Adrenal gland (tissue), 5 donors: ENCODE measurements around the gene PLD4.

Source experiments
- CTCF ChIP-seq, 6 experiments: fragments of 450-650 bp in 4 of 6; fragments of 200-600 bp in 2 of 6; sonication (generic) in 1 of 6; IDR thresholded peaks; 1 replicate in 5 of 6; 2 replicates in 1 of 6; pipeline versions ENCODE4 v1.5.1 to v1.8.0; 2016 to 2021; ENCODE audit warnings: antibody characterized with exemption in 6 of 6, mild to moderate bottlenecking in 2 of 6, moderate library complexity in 1 of 6
- POLR2A ChIP-seq, 2 donors: fragments of 450-650 bp; IDR thresholded peaks; one replicate each; pipeline ENCODE4 v1.6.1; 2017; ENCODE audit warnings: antibody characterized with exemption in 2 of 2, mild to moderate bottlenecking in 2 of 2, moderate library complexity in 1 of 2
- donor health status: DM: no; HTN: no; CAD: no.

DNA sequence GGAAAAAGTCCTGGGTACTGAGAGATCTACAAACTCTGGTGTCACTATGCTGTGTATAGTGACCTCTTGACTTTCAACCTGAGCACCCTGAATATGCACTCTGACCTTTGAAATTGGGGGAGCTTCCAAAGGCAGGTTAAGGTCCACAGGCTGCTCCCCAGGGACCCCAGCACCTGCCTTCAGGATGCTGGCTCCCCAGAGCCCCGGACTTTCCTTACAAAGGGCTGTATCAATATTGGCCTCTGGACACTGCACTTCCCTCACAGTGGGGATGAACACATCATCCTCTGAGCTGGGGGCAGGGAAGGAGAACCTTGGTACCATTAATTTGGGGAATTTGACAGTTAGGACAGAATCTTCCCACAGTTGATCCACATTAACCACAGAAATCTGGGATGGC is 14.3 kb downstream of the PLD4 start:
- TF ChIP-seq POLR2A (IDR thresholded peaks at IDR 0.05) (no peak), CTCF (IDR thresholded peaks at IDR 0.05) (no peak)
